NOMO-1 treated with dmso at 0.1 percent for 144 hours (cell line): ENCODE results near the gene BCL7A.
"Not testable (repeated sequence)": the region's sequence is repeated elsewhere in the genome, so short reads cannot be mapped to it uniquely, and the experiment has no call there.

Source experiments
- DNase-seq: peaks from one replicate; lab custom pipeline; 2025; ENCODE audit not compliant: unreplicated experiment; lab: John Stamatoyannopoulos, UW

Gene BCL7A

DNA sequence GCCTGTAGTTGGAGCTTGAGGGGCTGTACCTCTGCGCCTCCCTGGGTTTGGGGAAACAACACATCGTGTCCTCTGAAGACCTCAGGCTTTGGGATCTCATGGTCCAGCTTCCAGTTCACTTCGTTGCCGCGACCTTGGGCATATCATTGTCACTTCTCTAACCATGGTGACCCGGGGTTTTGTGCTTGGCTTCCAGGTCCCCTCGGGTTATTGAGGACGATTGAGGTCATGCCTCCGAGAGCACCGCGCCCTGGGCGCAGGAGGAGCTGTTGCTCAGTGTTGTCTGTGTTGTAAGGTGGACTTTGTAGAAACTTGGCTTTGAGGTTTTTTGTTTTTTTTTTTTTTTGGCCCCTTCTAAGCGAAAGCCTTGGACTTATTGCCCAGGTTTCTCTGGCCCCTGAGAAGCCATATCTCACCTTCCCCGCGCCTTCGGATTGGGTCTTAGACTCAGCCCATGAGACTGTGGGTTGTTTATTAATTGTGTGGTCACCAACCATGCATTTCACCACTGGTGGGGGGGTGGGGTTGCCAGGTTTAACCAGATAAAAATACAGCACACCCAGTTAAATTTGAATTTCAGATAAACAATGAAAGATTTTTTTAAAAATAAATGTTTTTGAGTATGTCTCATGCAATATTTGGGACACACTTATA is 2.6 kb downstream of the BCL7A start:
- no peak for DNase-seq

DNA sequence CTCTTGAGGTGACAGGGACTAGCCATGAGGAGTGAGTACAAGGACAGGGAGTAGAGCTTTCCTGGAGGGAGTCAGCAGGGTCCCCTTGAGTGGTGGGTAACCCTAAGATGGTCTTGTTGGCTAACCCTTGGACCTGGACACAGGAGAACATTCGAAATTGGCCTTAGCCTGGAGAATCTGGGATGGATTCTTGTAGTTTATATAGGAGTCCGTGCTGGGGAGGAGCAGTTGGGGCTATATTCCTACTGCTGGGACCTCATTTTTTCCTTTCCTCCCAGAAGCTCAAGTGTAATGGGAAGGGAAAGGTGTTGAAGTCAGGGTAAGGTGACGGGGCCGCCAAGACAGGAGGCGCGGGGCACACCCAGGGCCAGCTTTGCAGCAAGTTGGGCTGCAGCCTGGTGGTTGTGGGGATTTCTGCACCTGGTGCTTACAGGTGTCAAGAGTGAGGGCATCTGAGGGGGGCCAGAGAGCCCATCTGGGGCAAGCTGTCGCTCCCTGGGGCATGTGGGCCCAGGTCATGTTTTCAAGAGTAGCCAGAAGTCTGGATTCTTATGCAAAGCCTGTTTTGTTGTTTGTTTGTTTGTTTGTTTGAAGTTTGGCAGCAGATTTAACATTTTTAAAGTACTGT is 5.1 kb downstream of the BCL7A start:
- no peak for DNase-seq

GRCh38 chr12:122028165-122028904 is 6.7 kb downstream of the BCL7A start:
- DNase-seq: no peak

DNA sequence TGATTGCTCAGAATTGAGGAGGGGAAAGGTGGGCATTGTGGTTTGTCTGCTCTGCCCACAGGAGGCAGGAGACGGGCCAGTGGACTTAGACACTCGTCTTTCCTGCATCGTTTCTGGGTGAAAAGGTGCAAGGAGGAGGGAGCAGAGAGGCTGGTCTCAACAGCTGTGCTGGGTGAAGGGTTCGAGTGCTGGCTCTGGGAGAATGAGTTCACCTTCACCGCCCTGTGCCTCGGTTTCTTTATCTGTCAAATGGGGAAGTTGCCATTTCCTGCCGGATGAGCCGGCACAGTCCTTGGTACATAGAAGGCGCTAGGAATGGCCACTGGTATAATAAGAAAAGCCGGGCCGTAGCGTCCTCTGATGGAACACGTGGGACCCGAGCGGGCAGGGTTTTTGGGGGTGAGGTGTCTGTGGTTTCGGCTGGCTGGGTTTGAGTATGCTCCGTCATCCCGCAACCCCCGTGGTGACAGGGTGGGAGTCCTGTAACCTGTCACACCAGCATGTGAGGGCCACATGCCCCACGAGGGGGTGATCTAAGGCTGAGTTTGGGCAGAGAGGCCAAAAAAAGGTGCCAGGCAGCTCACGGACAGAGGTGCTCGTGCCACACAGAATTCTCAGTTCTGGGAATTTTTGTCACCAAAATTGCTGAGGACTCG is 7.3 kb downstream of the BCL7A start:
- no peak for DNase-seq

- no peak for DNase-seq
Measured at GRCh38 chr12:122029620-122030423, 8.1 kb downstream of the BCL7A start.

DNA sequence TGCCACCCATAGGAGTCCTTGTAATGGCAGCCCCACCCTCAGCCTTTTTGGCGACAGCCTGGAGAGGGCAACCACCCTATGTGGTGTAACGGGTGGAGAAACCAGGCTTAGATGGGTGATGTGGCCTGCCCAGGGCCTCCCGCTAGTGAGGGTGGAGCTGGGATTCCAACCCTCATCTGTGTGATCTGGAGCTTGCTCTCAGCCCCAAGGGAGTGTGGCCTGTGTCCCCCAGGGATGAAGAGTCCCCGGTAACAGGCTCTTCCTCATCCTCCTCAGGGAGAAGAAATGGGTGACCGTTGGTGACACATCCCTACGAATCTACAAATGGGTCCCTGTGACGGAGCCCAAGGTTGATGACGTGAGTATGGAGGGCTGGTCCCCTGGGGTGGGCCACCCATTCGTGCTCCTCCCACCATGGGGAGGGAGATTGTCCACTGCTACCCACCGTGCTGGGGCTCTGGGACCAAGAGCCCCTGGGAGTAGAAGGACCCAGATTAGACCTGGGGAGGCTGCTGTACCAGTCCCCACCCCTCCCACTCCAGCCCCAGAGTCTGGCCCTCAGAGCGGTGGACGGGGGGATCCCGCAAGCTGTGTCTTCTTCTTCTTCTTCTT is 8.8 kb downstream of the BCL7A start:
- no peak for DNase-seq

- DNase-seq: no peak
Measured at GRCh38 chr12:122031342-122032216, 9.9 kb downstream of the BCL7A start.

DNA sequence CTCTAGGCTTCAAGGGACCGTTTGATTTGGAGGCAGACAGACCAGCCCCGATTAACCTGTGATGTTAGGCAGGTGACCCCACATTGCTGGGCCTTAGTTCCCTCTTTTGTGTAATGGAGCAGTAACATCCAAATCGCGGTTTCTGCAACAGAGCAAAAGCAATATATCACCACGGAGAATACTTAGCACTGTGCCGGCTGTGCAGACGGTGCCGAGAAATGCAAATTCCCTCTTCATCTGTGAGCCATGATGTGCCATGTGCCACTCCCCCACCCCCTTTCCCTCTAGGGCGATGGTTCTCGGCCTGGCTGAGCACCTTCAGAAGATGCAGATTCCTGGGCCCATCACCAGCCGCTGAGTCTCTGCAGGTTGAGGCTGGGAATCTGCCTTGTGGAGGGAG is 10.9 kb downstream of the BCL7A start:
- no peak for DNase-seq

- no peak for DNase-seq
Measured at GRCh38 chr12:122035292-122035691, 13.6 kb downstream of the BCL7A start.

GRCh38 chr12:122036153-122036552 is 14.5 kb downstream of the BCL7A start:
- DNase-seq: no peak

DNA sequence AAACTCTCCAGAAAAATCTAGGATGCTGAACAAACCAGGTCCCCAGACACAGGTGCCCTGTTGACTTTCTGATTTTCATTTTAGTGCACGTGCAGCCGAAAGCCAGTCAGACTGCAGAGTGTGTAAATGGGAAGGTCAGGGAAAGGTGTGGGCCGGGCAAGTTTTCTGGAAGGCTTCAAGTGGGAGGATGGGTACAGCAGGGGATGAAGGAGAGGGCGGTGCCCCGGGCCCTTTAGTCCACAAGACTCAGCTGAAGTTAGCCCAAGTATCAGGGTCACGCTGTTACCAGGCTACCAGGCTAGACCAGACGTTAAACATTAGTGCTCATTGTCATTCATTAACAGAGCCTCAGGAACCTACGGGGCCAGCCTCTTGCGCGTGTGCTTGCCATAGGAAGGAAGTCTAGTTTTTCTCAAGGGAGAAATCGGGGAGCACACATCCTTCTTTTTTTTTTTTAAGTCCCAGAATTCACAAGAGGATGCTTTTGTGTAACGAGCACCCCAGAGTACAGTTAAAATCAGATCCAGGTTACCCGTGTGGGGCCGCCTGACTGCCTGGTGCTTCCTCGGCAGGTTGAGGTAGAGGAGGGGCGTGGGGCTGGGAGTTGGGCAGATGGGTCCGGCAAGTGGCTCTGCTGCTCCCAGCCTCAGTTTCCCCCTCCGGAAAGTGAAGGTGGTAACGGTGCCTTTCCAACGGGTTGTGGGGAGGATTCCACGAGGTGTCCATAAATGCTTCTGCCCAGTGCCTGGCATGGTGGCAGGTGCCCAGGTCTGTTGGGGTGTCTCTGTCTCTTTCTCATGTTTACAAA is 19.1 kb downstream of the BCL7A start:
- DNase-seq: no peak

DNA sequence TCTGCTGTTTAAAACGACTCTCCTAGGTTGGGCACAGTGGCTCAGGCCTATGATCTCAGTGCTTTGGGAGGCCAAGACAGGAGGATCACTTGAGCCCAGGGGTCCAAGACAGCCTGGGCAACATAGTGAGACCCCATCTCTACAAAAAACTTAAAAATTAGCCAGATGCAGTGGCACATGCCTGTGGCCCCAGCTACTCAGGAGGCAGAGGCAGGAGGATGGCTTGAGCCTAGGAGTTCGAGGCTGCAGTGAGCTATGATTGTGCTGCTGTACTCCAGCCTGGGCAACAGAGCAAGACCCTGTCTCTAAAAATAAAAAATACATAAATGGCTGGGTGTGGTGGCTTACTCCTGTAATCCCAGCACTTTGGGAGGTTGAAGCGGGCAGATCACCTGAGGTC is 19.8 kb downstream of the BCL7A start:
- not testable (repeated sequence) for DNase-seq

DNA sequence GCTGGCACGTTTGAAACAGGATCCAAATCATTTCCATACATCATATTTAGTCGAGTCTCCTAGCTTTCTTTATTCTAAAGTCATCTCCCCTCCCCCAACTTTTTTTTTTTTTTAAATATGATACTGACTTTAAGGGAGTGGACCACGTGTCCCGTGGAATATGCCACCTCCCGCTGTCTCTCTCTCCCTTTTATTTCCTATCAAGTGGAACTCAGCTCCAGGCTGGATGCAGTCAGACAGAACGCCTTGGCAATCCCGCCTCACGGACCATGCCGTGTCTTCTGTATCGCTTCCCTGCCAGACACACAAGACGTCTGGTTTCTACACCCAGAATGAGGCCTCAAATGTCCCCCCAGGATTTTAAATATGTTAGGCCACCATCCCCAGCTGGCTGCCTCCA is 21.2 kb downstream of the BCL7A start:
- no peak for DNase-seq

GRCh38 chr12:122043476-122043875 is 21.8 kb downstream of the BCL7A start:
- DNase-seq: no peak

DNA sequence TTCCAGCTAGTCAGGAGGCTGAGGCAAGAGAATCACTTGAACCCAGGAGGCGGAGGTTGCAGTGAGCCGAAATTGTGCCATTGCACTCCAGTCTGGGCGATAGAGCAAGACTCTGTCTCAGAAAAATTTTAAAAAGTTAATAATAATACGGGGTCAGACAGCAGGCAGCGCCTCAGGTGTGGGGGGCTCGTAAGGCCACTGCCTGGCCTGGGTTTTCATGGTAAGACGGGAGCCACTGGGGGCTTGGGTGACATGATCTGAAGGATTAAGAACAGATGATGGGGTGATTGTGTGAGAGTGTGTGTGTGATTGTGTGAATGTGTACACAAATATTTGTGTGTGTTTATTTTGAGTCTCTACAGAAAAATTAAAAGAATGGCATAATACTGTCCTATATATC is 23.6 kb downstream of the BCL7A start:
- DNase-seq: no peak

GRCh38 chr12:122046145-122046544 is 24.5 kb downstream of the BCL7A start:
- no peak for DNase-seq

GRCh38 chr12:122048151-122048550 is 26.5 kb downstream of the BCL7A start:
- DNase-seq: no peak

GRCh38 chr12:122049827-122050226 is 28.1 kb downstream of the BCL7A start:
- DNase-seq: no peak

DNA sequence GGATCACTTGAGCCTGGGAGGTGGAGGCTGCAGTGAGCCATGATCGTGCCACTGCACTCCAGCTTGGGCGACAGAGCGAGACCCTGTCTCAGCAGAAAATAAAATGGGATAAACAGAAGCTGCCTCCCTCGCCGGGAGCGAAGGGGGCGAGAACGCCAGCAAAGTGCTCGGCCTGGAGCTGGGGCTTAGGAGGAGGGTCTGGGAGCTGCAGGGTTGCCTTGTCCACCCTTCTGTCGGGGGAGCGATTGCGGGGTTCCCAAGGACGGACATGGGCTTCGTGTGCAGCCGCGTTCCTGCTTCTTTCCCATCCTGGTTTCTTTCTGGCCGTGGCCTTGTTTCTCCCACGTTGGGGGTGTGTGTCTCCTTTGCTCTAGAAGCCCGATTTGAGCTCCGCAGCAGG is 29.0 kb downstream of the BCL7A start:
- no peak for DNase-seq
